Measurements from ENCODE around the gene GJE1.

Gene GJE1

GRCh38 chr6:142167071-142167470 is 34.3 kb downstream of the GJE1 start:
- DNase-seq: no peak

GRCh38 chr6:142167486-142167885 is 34.8 kb downstream of the GJE1 start:
- no peak for DNase-seq

GRCh38 chr6:142171351-142171750 is 38.6 kb downstream of the GJE1 start:
- DNase-seq: no peak

GRCh38 chr6:142172758-142173157 is 40.0 kb downstream of the GJE1 start:
- no peak for DNase-seq

- no peak for DNase-seq
Observed at GRCh38 chr6:142173980-142174379, 41.3 kb downstream of the GJE1 start.

- DNase-seq: no peak
Observed at GRCh38 chr6:142174703-142175102, 42.0 kb downstream of the GJE1 start.

GRCh38 chr6:142178129-142178528 is 45.4 kb downstream of the GJE1 start:
- DNase-seq: no peak

GRCh38 chr6:142182004-142182403 is 49.3 kb downstream of the GJE1 start:
- DNase-seq: no peak

GRCh38 chr6:142183351-142183750 is 50.6 kb downstream of the GJE1 start:
- DNase-seq: no peak

- no peak for DNase-seq
Observed at GRCh38 chr6:142184307-142184706, 51.6 kb downstream of the GJE1 start.
